Fibroblast of pulmonary artery (primary cell): ENCODE data around the gene DAB1.

Source experiments
- DNase-seq: peaks from one replicate; pipeline ENCODE4 v3.0.0-alpha.2; 2010; ENCODE audit warnings: low read depth
- H3K4me3 ChIP-seq: replicated peaks from 2 replicates; pipeline ENCODE4 v1.5.1; 2011; ENCODE audit warnings: low read depth, mild to moderate bottlenecking, control low read depth, low read length, moderate library complexity
- TF ChIP-seq, protein P1 (sequence below): IDR thresholded peaks from 2 replicates; pipeline ENCODE4 v1.5.1; 2011; ENCODE audit warnings: mild to moderate bottlenecking, control low read depth, low read length, inconsistent platforms; ENCODE audit errors: missing control alignments

DAB1 gene

DNA sequence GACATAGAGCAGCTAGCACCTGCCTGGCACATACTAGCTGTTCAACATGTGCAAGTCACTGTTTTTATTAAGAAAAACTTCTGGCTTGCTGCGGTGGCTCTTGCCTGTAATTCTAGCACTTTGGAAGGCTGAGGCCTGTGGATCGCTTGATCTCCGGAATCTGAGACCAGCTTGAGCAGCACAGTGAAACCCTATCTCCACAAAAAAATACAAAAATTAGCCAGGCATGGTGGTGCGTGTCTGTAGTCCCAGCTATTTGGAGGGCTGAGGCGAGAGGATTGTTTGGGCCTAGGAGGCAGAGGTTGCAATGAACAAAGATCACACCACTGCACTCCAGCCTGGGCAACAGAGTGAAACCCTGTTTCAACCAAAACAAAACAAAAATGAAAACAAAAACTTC lies 430.4 kb downstream of the DAB1 start:
- TF ChIP-seq, protein P1, sequence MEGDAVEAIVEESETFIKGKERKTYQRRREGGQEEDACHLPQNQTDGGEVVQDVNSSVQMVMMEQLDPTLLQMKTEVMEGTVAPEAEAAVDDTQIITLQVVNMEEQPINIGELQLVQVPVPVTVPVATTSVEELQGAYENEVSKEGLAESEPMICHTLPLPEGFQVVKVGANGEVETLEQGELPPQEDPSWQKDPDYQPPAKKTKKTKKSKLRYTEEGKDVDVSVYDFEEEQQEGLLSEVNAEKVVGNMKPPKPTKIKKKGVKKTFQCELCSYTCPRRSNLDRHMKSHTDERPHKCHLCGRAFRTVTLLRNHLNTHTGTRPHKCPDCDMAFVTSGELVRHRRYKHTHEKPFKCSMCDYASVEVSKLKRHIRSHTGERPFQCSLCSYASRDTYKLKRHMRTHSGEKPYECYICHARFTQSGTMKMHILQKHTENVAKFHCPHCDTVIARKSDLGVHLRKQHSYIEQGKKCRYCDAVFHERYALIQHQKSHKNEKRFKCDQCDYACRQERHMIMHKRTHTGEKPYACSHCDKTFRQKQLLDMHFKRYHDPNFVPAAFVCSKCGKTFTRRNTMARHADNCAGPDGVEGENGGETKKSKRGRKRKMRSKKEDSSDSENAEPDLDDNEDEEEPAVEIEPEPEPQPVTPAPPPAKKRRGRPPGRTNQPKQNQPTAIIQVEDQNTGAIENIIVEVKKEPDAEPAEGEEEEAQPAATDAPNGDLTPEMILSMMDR, result no peak
- H3K4me3 ChIP-seq, result no peak overlapping the region
- no peak for DNase-seq

DNA sequence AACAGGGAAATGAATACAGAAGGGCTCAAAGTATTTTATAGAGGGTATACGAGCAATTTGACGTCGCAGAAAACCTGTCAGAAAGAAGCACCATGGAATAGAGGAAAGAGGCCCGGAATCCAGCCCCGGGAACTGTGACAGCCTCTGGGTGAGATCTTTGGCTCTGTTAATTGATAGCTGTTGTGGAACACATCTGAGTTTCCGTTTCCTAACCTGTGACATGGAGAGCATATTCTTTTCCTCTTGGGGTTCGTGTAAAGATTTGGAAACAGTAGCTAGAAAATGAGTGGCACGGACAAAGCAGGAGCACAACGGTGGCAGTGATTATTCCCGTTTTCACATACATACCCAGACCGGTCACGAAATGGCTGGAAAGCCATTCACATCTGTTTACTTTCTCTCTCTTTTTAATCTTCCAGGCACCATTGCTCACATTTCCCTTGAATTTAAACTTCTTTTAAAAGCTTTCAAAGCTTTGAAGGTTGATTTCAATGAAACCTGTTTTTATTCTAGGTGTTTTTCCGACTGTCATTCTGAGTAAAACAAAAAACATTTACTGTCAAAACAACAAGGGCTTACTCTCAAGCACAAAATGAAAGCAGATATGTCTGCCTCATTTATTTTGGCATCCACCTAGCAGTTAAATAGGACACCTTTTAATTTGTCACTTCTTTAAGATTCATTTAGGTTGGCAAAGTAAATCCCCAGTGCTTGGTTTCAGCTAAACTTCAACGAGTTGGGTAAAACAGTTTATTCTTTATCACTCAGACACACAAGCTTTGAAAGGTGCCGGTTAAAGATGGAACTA lies 431.3 kb downstream of the DAB1 start:
- DNase-seq, result no peak
- H3K4me3 ChIP-seq, result no peak overlapping the region
- TF ChIP-seq, protein P1, result no peak

DNA sequence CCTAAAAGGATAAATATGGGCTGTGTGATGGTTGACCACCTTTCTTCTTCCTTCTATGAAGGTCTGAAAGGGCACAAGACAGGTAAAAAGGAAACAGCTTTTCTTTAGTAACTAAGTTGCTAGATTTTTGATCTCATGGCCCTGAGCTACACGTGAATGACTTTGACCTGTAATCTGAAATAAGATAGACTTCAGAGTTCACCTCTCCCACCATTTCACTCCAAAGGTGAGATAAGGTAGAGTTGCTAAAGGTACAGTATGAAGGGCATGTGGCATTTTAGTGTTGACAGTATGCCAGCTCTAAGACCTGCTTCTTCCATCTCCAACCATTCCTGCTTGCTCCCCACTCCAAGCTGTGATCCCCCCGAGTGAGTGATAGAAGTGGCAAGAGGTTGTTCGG lies 432.3 kb downstream of the DAB1 start:
- no peak overlapping the region for H3K4me3 ChIP-seq
- DNase-seq, result no peak
- TF ChIP-seq, protein P1, result no peak

DNA sequence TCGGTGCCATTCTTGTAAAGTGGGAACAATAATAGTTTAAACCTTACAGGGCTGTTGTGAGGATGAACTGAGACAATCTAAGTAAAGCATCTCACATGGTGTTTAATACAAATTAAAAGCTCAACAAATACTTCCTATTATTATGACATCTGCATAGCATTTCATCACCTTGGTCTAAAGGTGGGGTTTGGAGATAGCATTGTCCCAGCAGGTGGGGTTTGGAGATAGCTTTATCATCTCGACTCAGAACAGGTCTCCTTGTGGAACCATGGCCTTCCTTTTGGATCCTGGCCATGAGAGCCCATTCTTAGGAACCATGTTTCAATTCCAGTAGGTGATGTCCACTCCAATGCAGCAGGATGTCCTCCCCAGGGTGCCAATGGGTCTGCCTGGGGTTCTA lies 437.5 kb downstream of the DAB1 start:
- TF ChIP-seq, protein P1, result no peak
- DNase-seq, result no peak
- no peak overlapping the region for H3K4me3 ChIP-seq

DNA sequence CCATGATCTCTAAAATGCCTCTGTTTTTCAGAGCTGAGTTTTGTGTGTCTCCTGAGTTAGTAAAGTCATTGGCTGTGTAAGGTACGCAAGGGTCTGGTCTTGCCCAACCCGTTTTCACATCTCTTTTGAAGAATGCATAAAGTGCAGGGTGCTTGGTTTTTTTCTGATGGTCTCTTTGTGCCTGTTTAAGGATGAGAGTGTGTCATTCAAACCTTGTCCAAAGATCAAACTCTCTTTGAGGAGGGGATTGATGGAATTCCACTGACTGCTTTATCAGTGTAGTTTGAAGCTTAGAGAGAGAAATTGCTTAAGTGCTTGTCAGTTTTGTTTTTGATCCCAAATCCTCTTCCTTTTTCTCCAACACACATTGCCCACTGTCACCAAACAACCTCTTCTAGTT lies 438.0 kb downstream of the DAB1 start:
- no peak for DNase-seq
- TF ChIP-seq, protein P1, result no peak
- H3K4me3 ChIP-seq, result no peak overlapping the region

DNA sequence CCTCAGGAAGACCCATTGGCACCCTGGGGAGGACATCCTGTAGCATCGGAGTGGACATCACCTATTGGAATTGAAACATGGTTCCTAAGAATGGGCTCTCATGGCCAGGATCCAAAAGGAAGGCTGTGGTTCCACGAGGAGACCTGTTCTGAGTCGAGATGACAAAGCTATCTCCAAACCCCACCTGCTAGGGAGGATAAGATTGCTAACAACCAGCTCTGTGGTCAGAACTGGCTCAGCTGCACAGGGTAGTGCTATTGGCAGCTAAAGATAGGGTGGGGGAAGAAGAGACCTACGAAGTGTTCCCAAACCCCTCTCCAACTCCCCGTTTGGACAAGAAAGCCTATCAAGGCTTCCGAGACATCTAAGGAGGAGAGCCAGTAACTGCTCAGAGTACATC lies 440.4 kb downstream of the DAB1 start:
- H3K4me3 ChIP-seq, result no peak overlapping the region
- TF ChIP-seq, protein P1, result no peak
- no peak for DNase-seq
